Neuron (in vitro differentiated cells): ENCODE measurements around the gene PIM2.
A peak's percentile ranks its signal among the peaks of the same experiment; 100 is the strongest.

Source experiments
- H2AFZ ChIP-seq: one replicate; pipeline ENCODE4 v1.6.1; 2013; ENCODE audit warnings: low read depth, mild to moderate bottlenecking, inconsistent platforms, low read length, moderate library complexity
- H3K27me3 ChIP-seq: one replicate; pipeline ENCODE4 v1.6.1; 2013; ENCODE audit warnings: low read length; ENCODE audit not compliant: insufficient read depth
- H3K36me3 ChIP-seq: one replicate; pipeline ENCODE4 v1.6.1; 2013; ENCODE audit warnings: low read length; ENCODE audit not compliant: insufficient read depth
- H3K4me1 ChIP-seq: one replicate; pipeline ENCODE4 v1.6.1; 2013; ENCODE audit warnings: low read length; ENCODE audit not compliant: insufficient read depth
- H3K4me3 ChIP-seq: 2 replicates; pipeline ENCODE4 v1.5.1; 2013; ENCODE audit warnings: mild to moderate bottlenecking, low read length, moderate library complexity
- H3K9me3 ChIP-seq: one replicate; pipeline ENCODE4 v1.6.1; 2013; ENCODE audit warnings: low read length

The PIM2 gene

GRCh38 chrX:48918643-48919340 is at the start of gene PIM2:
TSS of gene PIM2 (minus strand) at chrX:48919024. CDS start at chrX:48918834, 190 bp downstream.
- H3K4me1 ChIP-seq, result peaks cover 25% of the 10 kb centered on the region

GRCh38 chrX:48968377-48968776 is 49.6 kb upstream of the PIM2 start:
- no peaks in the 10 kb centered on the region for H3K36me3 ChIP-seq
- H3K4me3 ChIP-seq, result no peak overlapping the region
- no peaks in the 10 kb centered on the region for H3K9me3 ChIP-seq
- H3K27me3 ChIP-seq, result no peaks in the 10 kb centered on the region
- H2AFZ ChIP-seq, result no peak overlapping the region
- no peaks in the 10 kb centered on the region for H3K4me1 ChIP-seq

More at GRCh38 chrX:48918643-48919340, at the start of gene PIM2:
- H3K27me3 ChIP-seq, result no peaks in the 10 kb centered on the region
- H2AFZ ChIP-seq, result peak within 1 kb of the TSS; percentile 73
- H3K4me3 ChIP-seq, result peak within 1 kb of the TSS; percentile 50
- H3K36me3 ChIP-seq, result peaks cover 26% of the 10 kb centered on the region
- no peaks in the 10 kb centered on the region for H3K9me3 ChIP-seq

- Histone ChIP-seq H3K4me1 (no peaks in the 10 kb centered on the region), H2AFZ (no peak overlapping the region), H3K27me3 (no peaks in the 10 kb centered on the region), H3K4me3 (no peak overlapping the region), H3K9me3 (no peaks in the 10 kb centered on the region), H3K36me3 (no peaks in the 10 kb centered on the region)
These were observed 48.2 kb upstream of the PIM2 start for GRCh38 chrX:48966796-48967579.

DNA sequence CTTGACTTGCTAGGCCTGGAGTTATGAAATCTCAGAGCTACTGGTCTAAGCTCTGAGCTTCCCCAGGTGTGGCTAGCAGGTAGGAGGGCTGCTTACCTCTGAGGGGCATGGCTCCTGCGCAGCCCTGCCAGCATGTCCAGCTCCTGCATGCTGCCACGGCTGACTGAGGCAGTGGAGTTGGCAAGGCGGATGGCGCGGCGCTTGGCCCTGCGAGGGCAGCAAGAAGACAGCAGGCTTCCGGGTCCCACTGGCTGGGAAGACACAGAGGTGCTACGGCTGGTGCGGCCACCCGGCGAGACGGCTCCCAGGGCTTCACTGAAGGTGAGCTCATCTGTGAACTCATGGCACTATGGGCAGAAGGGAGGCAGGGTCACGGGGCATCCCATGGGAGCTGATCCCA is 47.1 kb upstream of the PIM2 start:
- Histone ChIP-seq H3K36me3 (no peaks in the 10 kb centered on the region), H3K4me1 (no peaks in the 10 kb centered on the region), H3K27me3 (no peaks in the 10 kb centered on the region), H3K4me3 (no peak overlapping the region), H2AFZ (no peak overlapping the region), H3K9me3 (no peaks in the 10 kb centered on the region)

DNA sequence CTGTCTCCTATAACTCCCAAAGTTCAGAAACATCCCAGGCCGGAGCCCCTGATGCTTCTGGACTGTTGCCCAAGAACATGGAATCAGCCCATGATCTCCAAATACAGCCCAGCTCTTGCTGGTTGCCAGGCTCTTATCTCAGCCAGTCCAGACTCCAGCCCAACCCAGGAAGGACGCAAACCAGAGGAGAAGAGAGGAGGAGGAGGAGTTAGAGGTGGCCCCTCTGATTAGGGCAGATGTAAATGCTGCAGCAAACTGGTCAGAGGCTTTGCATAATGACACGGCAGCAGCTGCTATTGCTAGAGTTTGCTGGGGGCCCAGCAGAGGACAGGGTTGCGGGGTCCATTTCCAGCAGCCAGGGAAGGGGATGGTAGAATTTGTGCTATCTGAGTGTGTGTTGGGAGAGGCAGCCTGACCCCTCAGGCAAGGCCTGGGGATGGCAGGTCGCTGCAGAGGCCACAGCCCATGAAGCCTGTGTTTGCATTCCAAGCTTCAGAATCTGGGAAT is 42.8 kb upstream of the PIM2 start:
- no peaks in the 10 kb centered on the region for H3K27me3 ChIP-seq
- no peaks in the 10 kb centered on the region for H3K36me3 ChIP-seq
- H3K4me1 ChIP-seq, result no peaks in the 10 kb centered on the region
- H3K9me3 ChIP-seq, result no peaks in the 10 kb centered on the region
- H2AFZ ChIP-seq, result no peak overlapping the region
- no peak overlapping the region for H3K4me3 ChIP-seq

GRCh38 chrX:48960291-48960690 is 41.5 kb upstream of the PIM2 start:
- no peak overlapping the region for H3K4me3 ChIP-seq
- no peaks in the 10 kb centered on the region for H3K27me3 ChIP-seq
- H2AFZ ChIP-seq, result no peak overlapping the region
- peaks cover 5% of the 10 kb centered on the region for H3K36me3 ChIP-seq
- no peaks in the 10 kb centered on the region for H3K9me3 ChIP-seq
- peaks cover 6% of the 10 kb centered on the region for H3K4me1 ChIP-seq

DNA sequence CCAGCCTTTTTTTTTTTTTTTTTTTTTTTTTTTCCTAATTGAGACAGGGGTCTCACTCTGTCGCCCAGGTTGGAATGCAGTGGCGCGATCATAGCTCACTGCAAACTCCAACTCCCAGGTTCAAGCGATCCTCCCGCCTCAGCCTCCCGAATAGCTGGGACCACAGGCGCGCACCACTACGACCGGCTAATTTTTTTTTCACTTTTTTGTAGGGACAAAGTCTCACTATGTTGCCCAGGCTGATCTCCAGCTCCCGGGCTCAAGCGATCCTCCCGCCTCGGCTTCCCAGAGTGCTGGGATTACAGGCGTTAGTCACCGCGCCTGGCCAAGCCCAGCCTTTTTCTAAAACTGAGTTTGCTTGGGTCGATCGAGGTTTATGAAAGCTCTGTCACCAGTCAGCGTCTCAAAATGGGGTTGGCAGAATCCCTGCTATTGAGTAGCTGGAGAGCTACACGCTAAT is 39.8 kb upstream of the PIM2 start:
- peaks cover 6% of the 10 kb centered on the region for H3K4me1 ChIP-seq
- H3K9me3 ChIP-seq, result no peaks in the 10 kb centered on the region
- peak overlapping the region; percentile 49 for H3K4me3 ChIP-seq
- no peak overlapping the region for H2AFZ ChIP-seq
- H3K36me3 ChIP-seq, result peaks cover 13% of the 10 kb centered on the region
- H3K27me3 ChIP-seq, result no peaks in the 10 kb centered on the region

- peaks cover 6% of the 10 kb centered on the region for H3K4me1 ChIP-seq
These were observed 39.2 kb upstream of the PIM2 start for GRCh38 chrX:48957827-48958634.

DNA sequence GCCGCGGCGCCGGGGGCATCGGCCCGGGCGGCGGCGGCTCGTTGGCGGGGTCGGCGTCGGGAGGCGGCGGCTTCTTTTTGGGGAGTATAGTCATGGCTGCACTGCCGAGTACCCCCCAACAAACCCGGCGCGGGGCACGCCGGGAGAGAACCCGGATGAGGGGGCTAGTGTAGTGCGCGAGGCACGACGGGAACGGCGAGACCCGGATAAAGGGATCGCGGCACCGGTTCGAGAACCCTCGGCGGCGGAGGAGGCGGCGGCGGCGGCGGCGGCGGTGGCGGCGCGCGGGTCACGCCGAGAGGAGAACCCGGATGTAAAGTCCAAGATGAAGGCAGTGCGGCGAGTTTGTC is 38.6 kb upstream of the PIM2 start, which contains the start of gene OTUD5:
Gene OTUD5 (minus strand): TSS at position 131 of the 350 bp plus-strand sequence. CDS start 37 bp downstream, at position 94.
- Histone ChIP-seq H3K4me1 (peaks cover 6% of the 10 kb centered on the region), H3K9me3 (no peaks in the 10 kb centered on the region), H2AFZ (no peak within 1 kb of the TSS), H3K36me3 (peaks cover 21% of the 10 kb centered on the region), H3K27me3 (no peaks in the 10 kb centered on the region), H3K4me3 (peak within 1 kb of the TSS; percentile 56)

More at GRCh38 chrX:48957827-48958634, 39.2 kb upstream of the PIM2 start:
- H2AFZ ChIP-seq, result no peak overlapping the region
- H3K27me3 ChIP-seq, result no peaks in the 10 kb centered on the region
- H3K4me3 ChIP-seq, result peak overlapping the region; percentile 56
- peaks cover 17% of the 10 kb centered on the region for H3K36me3 ChIP-seq
- no peaks in the 10 kb centered on the region for H3K9me3 ChIP-seq

DNA sequence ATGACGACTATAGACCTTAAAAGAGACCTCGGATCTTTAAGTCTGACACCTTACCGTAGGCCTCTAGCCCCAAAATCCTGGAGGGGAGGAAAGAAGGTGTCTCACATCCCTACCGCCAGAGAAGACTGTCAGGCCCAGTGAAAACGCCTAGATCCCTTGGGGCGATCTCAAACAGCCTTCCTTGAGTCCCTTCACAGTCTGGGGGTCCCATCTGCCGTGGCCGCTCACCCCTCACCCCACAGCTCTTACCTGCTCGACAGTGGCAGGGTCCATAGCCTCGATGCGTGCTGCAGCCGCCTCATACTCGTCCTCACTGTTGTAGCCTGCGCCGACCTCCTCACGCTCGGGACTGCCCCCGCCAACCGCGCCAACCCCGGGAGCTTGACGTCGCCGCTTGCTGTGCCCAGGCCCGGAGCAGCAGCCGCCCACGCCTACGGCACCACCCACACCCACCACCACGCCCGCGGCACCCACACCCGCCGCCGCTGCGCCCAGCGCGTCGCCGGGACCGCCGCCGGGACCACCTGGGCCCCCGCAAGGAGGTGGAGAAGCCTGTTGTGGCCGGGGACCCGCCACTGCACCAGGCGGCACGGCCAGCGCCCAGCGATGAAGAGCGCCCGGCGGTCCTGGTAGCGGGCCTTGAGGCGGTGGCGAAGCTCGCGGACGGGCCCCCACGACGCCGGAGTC is 38.0 kb upstream of the PIM2 start:
- Histone ChIP-seq H3K4me3 (peak overlapping the region; percentile 56), H3K9me3 (no peaks in the 10 kb centered on the region), H3K36me3 (peaks cover 21% of the 10 kb centered on the region), H2AFZ (no peak overlapping the region), H3K27me3 (no peaks in the 10 kb centered on the region), H3K4me1 (peaks cover 6% of the 10 kb centered on the region)

GRCh38 chrX:48948589-48948988 is 29.8 kb upstream of the PIM2 start:
- peaks cover 13% of the 10 kb centered on the region for H3K36me3 ChIP-seq
- H2AFZ ChIP-seq, result no peak overlapping the region
- no peaks in the 10 kb centered on the region for H3K27me3 ChIP-seq
- no peaks in the 10 kb centered on the region for H3K9me3 ChIP-seq
- H3K4me3 ChIP-seq, result no peak overlapping the region
- no peaks in the 10 kb centered on the region for H3K4me1 ChIP-seq

DNA sequence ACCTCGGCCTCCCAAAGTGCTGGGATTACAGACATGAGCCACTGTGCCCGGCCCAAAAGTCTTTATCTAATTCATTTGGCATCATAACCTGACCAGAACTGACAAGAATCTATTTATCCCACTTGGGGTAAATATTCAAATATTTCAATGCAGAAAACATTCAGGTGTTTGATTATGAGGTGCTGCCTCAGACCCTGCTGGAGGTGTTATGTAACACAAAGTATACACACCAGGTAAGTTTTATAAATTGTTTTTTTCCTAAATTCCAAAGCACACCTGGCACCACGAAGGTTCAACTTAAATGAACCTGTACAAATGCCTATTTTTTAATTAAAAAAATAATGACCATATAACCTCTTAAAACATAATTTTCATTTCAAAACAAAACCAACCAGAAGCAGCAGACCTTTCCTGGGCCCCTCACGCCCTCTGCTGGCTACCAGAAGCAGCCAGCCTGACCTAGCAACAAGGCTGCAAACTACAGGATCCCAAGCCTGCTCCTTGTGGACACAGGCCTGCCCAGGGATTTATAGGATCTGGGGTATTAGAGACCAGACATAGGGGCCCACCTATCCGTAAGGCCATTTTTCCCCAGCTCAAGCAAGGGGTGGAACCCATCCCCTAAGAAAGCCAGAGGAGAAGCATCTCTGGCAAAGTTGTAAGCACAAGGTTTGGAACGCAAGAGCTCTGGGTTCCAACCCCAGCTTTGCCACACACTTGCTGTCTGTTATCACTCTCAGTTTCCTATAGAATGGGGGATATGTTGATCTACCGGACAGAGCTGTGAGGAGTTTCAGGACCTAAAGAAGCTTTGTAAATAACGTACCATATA is 26.9 kb upstream of the PIM2 start:
- Histone ChIP-seq H3K4me1 (no peaks in the 10 kb centered on the region), H3K27me3 (no peaks in the 10 kb centered on the region), H3K36me3 (peaks cover 14% of the 10 kb centered on the region), H3K4me3 (no peak overlapping the region), H3K9me3 (no peaks in the 10 kb centered on the region), H2AFZ (no peak overlapping the region)
